DMS153 treated with DMSO at 0.1 percent for 48 hours (cell line): ENCODE results near the gene SLCO2A1.

Source experiments
- DNase-seq: peaks from one replicate; lab custom pipeline; 2025; ENCODE audit not compliant: unreplicated experiment; lab: John Stamatoyannopoulos, UW

SLCO2A1 gene

GRCh38 chr3:133956353-133956752 is 73.4 kb downstream of the SLCO2A1 start:
- DNase-seq = no peak

DNA sequence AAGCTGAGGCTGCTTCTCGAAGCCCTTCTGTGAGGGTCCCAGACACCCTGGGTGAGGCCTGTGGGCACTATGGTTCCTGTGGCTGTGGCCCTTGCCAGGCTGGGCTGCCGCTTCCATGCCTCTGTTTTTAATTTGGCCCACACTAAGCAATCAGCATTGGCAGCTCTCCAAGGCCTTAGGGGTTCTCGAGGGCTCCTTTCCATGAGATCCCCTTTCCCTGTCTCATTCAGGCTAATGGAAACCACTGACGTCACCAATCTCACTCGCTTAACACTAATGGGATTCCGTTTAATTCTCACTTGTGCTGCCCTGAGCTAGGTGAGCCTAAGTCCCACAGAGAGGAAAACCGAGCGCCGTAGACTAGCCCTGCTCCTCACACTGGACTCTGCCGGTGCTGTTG is 73.8 kb downstream of the SLCO2A1 start:
- DNase-seq = peak; percentile 28

DNA sequence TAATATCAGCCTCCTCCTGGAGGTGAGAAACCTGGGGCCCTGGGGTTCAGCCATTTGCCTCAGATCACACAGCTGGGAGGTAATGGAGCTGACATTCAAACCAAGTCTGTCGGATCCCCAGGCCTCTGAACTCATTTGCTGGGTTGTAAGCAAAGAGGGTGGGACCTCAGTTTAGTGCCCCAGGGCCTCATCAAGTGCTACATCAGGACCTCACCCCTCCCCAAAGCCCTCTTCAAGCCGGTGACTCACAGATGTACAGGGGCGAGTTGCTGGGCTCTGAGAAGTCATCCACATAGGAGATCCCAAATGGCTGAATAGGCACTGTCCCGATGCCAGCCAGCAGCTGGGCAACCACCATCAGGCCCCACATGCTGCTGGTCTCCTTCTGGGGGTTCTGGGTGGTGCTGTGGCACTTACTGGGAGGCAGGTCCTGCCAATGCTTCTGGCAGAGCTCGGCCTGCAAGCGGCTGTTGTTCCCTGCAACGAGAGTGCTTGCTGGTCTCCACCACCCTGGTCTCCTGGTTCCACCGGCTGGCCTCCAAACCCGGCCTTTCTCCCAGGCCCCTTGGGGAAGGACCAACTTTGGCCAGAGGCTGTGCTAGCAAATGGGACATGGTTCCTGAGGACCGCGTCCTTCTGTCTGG is 74.9 kb downstream of the SLCO2A1 start:
- no peak for DNase-seq

DNA sequence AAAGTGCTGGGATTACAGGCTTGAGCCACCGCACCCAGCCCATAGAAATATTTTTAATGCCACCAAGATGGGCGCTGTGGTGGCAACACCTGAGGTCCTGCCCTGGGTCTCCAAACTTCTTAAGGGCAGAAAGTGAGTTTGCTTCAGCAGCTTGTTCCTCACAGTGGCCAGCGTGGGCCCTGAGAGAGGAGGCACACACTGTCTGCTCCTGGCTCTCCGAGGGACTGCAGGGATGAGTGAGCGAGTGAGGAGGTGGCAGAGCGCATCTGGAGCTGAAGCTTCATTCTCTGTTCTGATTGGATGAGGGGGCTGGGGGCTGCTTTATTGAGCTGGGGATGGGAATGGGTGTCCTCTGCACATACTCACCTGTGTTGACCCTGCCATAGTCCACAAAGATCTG is 76.4 kb downstream of the SLCO2A1 start:
- DNase-seq = no peak

DNA sequence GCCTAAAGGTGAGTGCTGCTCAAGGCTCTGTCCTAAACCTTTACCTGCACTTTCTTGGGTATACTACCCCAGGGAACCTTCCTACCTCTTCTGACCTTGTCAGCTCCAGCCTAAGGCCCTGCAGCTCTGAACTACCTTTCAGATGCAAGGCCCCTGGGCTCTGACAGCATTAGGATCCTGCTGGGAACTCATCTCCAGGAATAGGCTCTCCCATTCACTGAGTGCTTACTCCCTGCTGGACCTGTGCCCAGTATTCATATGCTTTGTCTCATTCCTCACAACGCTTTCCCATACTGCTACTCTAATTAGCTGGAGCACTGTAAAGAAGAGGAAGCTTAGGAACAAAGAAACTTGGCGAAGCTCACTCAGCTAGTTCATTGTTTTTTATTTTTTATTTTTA is 80.3 kb downstream of the SLCO2A1 start:
- peak; percentile 90 for DNase-seq

DNA sequence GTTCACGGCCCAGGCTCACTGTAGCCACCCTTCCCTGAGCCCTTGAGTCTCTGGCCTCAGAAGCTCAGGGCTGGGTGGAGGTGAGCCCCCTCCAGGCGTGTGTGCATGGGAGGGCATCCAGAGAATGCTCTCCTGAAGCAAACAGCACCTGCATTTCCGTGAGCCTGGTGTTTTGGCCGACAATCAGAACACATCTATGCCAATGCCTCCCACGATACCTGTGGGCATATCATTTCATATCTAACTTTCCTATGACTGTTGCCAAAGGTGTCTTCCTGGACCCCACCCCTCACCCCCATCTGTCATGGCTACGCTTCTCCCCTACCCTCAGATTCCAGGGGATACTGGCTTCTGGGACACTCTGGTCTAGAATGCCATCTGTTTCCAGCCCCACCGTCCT is 80.7 kb downstream of the SLCO2A1 start:
- no peak for DNase-seq

DNA sequence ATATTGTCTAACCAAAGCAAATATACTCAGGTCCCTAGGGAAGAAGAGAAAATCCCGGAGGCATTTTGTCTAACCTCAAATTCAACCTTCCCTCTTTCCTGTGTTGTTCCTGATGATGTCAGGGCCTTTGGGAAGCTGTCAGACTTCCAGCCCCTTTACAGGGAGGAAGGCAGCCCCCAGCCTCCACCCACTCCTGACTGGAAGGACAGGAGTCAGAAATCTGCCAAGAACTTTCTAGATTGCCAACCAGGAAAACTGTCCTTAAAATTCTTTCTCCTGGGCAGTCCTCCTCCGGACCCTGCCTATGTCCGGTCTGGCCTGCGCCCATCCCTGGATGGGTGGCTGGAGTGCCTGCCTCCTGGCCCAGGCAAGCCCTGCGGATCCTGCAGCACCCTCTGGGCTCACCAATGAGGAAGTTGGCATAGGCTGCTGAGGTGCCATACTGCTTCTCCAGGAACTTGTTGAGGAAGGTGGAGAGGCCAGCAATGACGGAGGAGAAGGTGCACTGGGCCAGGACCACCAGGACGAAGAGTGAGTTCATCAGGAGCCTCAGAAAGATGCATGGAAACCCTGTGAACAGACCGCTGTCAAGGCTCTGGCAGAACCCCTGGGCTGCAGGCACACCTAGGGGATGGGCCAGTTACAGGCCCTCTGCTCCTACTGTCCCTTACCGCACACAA is 81.5 kb downstream of the SLCO2A1 start:
- peak; percentile 31 for DNase-seq

GRCh38 chr3:133945381-133946095 is 84.2 kb downstream of the SLCO2A1 start:
- no peak for DNase-seq

DNA sequence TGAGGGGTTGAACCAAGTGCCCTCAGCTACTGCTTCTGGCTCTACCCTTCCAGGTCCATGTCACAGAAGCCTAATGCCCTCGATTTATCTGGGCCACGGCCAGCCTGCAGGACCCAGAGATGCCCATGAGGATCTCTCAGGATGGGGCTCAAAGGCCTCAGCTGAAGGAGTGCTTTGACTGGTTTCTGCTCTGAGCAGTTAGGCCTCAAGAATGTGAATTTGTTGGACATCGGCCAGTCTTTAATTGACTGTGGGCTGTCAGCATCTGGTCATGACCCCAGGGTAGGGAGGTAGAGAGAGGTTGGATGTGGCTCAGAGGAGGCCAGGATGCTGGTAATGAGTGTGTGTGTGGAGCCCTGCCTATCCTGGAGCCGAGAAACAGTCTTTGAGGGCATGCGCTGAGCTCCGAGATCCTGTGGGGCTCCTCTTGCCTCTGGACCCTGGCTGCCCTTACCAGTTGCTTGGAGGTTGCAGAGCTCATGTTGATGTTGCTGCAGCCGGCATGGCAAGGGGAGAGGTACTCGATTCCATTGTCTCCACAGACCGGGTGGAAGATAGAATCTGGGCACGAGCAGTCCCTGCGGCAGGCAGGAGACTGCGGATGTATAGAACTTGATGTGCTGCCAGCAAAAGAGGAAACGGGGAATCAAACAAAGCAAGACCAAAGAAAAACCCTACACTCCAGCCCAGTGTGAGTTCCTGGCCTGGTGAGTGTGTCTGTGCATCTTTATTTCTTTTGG is 84.9 kb downstream of the SLCO2A1 start:
- peak; percentile 55 for DNase-seq

DNA sequence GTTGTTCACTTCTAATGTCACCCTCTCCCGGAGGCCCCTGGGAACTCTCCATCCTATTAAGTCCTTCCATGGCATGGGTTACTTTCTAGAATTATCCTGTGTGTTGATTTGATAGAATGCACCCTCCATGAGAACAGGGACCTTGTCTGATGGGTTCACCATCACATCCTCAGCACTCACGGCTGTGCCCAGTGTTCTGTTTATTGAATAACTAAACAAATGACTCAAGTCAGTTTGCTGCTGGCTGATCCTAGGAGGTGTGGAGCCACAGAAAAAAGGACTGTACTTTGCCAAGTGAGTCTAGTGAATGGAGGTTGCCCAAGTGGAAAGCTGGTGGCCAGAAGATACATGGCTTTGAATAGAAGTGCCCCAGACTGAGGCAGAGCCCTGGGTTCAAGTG is 85.5 kb downstream of the SLCO2A1 start:
- no peak for DNase-seq

- no peak for DNase-seq
Measured at GRCh38 chr3:133943639-133944141, 86.0 kb downstream of the SLCO2A1 start.

DNA sequence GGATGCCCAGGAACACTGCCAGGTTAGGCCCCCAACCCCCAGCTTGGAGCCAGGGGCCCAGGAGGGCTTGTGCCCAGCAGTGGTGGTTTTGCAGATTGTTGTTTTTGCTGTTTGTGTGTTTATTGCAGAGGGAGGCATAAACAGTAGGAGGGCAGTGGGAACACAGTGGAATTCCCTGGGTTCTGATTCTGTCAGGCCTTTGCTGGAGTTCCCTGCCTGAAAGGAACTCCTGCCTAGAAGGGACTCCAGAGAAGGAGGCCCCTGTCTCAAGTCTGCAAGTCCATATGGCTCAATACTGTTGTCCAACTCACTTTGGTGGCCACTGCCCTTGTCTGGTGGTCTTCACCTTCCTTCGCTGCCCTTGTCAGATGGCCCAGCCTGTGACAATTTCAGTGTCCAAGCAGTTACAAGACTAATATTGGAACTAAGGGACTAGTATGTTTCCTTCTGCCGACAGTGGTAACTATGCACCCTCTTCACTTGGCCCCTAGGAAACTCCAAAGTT is 86.6 kb downstream of the SLCO2A1 start:
- no peak for DNase-seq

- no peak for DNase-seq
Measured at GRCh38 chr3:133941415-133941821, 88.3 kb downstream of the SLCO2A1 start.

- no peak for DNase-seq
Measured at GRCh38 chr3:133940536-133940935, 89.2 kb downstream of the SLCO2A1 start.

- DNase-seq = no peak
Measured at GRCh38 chr3:133939463-133939835, 90.3 kb downstream of the SLCO2A1 start.

DNA sequence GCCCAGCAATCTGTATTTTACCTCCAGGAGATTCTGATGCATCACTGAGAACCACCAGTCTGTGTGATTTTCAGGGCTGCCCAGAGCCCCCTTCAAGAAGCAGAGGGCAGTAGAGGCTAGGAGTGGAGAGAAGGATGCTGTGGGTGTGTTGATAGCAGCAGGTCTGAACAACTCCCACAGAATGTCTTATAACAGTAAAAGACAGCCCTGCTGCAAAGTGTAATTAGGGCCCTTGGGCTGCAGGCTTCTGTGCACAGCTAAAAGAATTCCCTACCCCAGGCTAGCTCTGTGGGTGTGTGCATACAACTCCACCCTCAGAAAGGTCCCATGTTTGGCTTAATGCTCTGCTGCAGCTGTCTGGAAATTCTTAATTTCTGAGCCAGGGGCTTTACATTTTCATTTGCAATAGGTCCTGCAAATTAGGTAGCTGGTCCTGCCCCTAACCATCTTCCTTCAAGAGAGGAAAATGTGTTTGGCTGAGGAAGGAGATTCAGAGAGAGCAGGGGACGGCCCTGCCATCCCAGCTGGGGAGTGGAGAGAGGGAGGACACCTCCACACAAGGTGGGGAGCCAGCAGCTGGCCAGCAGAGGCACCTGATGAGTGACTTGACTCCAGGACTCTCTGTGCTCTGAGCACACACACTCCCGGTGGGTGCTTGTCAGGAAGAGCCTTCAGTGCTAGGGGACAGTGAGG is 90.8 kb downstream of the SLCO2A1 start:
- no peak for DNase-seq

- no peak for DNase-seq
Measured at GRCh38 chr3:133937756-133938601, 91.7 kb downstream of the SLCO2A1 start.

DNA sequence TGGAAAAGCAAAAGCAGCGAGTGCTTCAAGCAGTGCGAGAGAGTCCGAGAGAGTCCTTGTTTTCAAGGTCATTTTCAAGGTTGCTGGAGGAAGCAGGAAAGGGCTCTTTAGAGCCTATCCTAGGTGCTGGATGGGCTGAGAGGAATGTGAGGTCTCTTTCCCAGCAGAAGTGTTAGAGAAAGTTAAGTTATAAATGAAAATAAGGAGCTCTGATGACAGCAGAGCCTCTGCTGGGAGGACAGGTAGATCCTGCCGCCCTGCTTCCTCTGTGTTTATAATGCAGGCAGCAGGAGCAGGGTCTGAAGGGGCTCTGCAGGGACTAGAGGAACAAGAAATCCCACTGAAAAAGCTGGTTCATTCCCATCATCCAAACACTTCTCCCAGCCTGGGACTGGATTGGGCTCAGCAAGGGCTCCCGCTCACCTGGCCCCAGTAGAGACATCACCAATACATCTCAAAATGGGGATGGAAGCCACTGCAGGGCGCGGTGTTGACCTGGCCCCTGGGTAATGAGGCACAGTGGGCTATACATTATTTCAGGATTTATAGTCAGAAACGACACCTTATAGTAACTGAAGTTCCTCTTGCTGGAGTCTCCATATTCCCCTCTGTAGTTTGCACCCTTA is 92.6 kb downstream of the SLCO2A1 start:
- no peak for DNase-seq
